GM21576 (cell line): ENCODE results near the gene SMDT1.
"Not testable (repeated sequence)": the region's sequence is repeated elsewhere in the genome, so short reads cannot be mapped to it uniquely, and the experiment has no call there.

Experiments used
- ATAC-seq: cut with Tn5 transposase; IDR thresholded peaks from one replicate; pipeline ENCODE4 v1.9.1; 2021; ENCODE audit warnings: mild to moderate bottlenecking, moderate library complexity; ENCODE audit not compliant: unreplicated experiment

SMDT1 gene

GRCh38 chr22:42070517-42071422 is 8.7 kb upstream of the SMDT1 start, which contains the start of gene NAGA:
Gene NAGA (minus strand): TSS chr22:42070812. CDS start chr22:42070297, 515 bp downstream.
- ATAC-seq = peak; percentile 87

- not testable (repeated sequence) for ATAC-seq
Observed at GRCh38 chr22:42071508-42071907, 8.0 kb upstream of the SMDT1 start.

- ATAC-seq = no peak
Observed at GRCh38 chr22:42072606-42073330, 6.7 kb upstream of the SMDT1 start.

- ATAC-seq = no peak
Observed at GRCh38 chr22:42073621-42074041, 5.9 kb upstream of the SMDT1 start.

- no peak for ATAC-seq
Observed at GRCh38 chr22:42074132-42074811, 5.2 kb upstream of the SMDT1 start, which contains the start of gene PHETA2. Gene PHETA2 (plus strand): TSS chr22:42074248. CDS start chr22:42077294, 3,046 bp downstream.

GRCh38 chr22:42074846-42075676 is 4.4 kb upstream of the SMDT1 start:
- no peak for ATAC-seq

- no peak for ATAC-seq
Observed at GRCh38 chr22:42076764-42077485, 2.6 kb upstream of the SMDT1 start.

GRCh38 chr22:42077486-42078125 is 1.9 kb upstream of the SMDT1 start:
- ATAC-seq = no peak

GRCh38 chr22:42078469-42079318 is 806 bp upstream of the SMDT1 start:
- peak; percentile 2 for ATAC-seq

- no peak for ATAC-seq
Observed at GRCh38 chr22:42080287-42080686, 787 bp downstream of the SMDT1 start.

- ATAC-seq = no peak
Observed at GRCh38 chr22:42083119-42083518, 3.6 kb downstream of the SMDT1 start.

- ATAC-seq = no peak
Observed at GRCh38 chr22:42084874-42085273, 5.4 kb downstream of the SMDT1 start.

- no peak for ATAC-seq
Observed at GRCh38 chr22:42086051-42086450, 6.6 kb downstream of the SMDT1 start.

- peak; percentile 87 for ATAC-seq
Observed at GRCh38 chr22:42090596-42091454, 11.3 kb downstream of the SMDT1 start, which contains the start of gene NDUFA6. Gene NDUFA6 (minus strand): TSS chr22:42090772. CDS start chr22:42090744, 28 bp downstream.

GRCh38 chr22:42091455-42091782 is 11.9 kb downstream of the SMDT1 start:
- no peak for ATAC-seq

- no peak for ATAC-seq
Observed at GRCh38 chr22:42101199-42101598, 21.7 kb downstream of the SMDT1 start.

- ATAC-seq = not testable (repeated sequence)
Observed at GRCh38 chr22:42104332-42104860, 24.9 kb downstream of the SMDT1 start.
